ENCODE data around the gene FARS2. TPM values are rescaled to one million over a fixed set of nuclear protein-coding genes. Genes with fewer than 3 reads are reported as not detected.

The FARS2 gene
- total and polyA plus RNA-seq, 2 donors (not counting 3 experiments of a cell fraction or from before 2014, with no cell fraction given): 20.2 to 20.5 TPM

DNA sequence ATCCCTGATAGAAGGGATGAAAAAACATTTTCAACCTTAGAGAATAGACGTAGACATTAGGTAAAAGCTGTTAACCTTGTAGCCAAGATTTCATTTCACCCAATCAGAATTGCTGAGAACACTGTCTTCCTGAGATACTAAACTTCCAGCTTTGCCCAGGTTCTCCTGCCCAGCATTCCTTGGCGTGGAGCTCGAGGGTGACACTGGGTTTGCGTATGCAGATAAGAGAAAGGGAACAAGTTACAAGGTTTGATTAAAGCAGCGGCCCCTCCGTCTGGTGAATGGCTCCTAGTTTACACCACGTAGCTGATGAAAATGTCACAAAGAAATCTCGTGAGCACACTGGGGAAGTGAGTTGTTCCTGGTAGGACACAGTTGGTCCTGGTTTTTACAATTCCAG is 247.8 kb downstream of the FARS2 start:
- no peaks in the 10 kb centered on the region for H3K27me3 ChIP-seq (ENCODE audit: control insufficient read depth in 2 of 2, insufficient read depth in 2 of 2, low read length in 2 of 2)
- no peak overlapping the region for H3K27ac ChIP-seq (ENCODE audit: insufficient read depth, low read depth, low read length)
- H3K79me2 ChIP-seq (ENCODE audit: control insufficient read depth, insufficient read depth, low read length): no peaks in the 10 kb centered on the region
- FAIRE-seq (no peak), DNase-seq (ENCODE audit: low read depth, low spot score) (no peak)
- ChIA-PET CTCF (interaction anchor here (2.8 kb wide), 1 partner anchor 37 kb away, joined by 16 read pairs; no protein-coding TSS in a partner anchor), POLR2A (no interaction called here)
- BruUV-seq (replicated peaks): no TSS peak
- no peak overlapping the region for H3K4me3 ChIP-seq (replicated peaks in 1 of 3; ENCODE audit: insufficient read depth in 1 of 3, low read depth in 1 of 3, low read length in 3 of 3)
- no peaks in the 10 kb centered on the region for H4K20me1 ChIP-seq (replicated peaks; ENCODE audit: control insufficient read depth, extremely low read depth, insufficient read depth, low read length)
- dilution Hi-C loops (cut with MboI; ENCODE audit: extremely low pct_ligation_motif_present, low sequenced_read_pairs) (no loop called here), intact Hi-C loops (cut with micrococcal nuclease) (no loop called here)
- H3K9ac ChIP-seq (replicated peaks; ENCODE audit: extremely low read depth, insufficient read depth, low read length): no peak overlapping the region
- H3K4me1 ChIP-seq (ENCODE audit: control insufficient read depth, extremely low read depth, insufficient read depth, low read length): no peaks in the 10 kb centered on the region
- no peaks in the 10 kb centered on the region for H3K9me1 ChIP-seq (replicated peaks; ENCODE audit: control insufficient read depth, extremely low read depth, insufficient read depth, low read length)
- TF ChIP-seq FOS (IDR thresholded peaks at IDR 0.05; ENCODE audit: borderline replicate concordance, insufficient read depth, low read length): no peak
- no peak for TF ChIP-seq MYC (IDR thresholded peaks at IDR 0.05; ENCODE audit: low read depth, low read length)
- TF ChIP-seq JUN (IDR thresholded peaks at IDR 0.05; ENCODE audit: borderline replicate concordance, insufficient read depth, insufficient read length, low read depth): no peak
- no peak for TF ChIP-seq GATA2 (IDR thresholded peaks at IDR 0.05; ENCODE audit: insufficient read depth, insufficient read length, low read depth, low read length)
- TF ChIP-seq POLR2A (IDR thresholded peaks at IDR 0.05; ENCODE audit: low read depth, low read length): no peak
- TF ChIP-seq, protein P1, sequence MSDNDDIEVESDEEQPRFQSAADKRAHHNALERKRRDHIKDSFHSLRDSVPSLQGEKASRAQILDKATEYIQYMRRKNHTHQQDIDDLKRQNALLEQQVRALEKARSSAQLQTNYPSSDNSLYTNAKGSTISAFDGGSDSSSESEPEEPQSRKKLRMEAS (IDR thresholded peaks at IDR 0.05; ENCODE audit: insufficient read depth, insufficient read length): no peak
- no peak overlapping the region for H2AFZ ChIP-seq (ENCODE audit: low read depth, low read length)
- H3K9me3 ChIP-seq (replicated peaks; ENCODE audit: control insufficient read depth, insufficient read depth, low read length): no peaks in the 10 kb centered on the region
- H3K4me2 ChIP-seq (ENCODE audit: insufficient read depth, low read length): no peak overlapping the region
- H3K36me3 ChIP-seq (ENCODE audit: control insufficient read depth in 2 of 2, extremely low read depth in 1 of 2, insufficient read depth in 2 of 2, low read length in 2 of 2): no peaks in the 10 kb centered on the region

DNA sequence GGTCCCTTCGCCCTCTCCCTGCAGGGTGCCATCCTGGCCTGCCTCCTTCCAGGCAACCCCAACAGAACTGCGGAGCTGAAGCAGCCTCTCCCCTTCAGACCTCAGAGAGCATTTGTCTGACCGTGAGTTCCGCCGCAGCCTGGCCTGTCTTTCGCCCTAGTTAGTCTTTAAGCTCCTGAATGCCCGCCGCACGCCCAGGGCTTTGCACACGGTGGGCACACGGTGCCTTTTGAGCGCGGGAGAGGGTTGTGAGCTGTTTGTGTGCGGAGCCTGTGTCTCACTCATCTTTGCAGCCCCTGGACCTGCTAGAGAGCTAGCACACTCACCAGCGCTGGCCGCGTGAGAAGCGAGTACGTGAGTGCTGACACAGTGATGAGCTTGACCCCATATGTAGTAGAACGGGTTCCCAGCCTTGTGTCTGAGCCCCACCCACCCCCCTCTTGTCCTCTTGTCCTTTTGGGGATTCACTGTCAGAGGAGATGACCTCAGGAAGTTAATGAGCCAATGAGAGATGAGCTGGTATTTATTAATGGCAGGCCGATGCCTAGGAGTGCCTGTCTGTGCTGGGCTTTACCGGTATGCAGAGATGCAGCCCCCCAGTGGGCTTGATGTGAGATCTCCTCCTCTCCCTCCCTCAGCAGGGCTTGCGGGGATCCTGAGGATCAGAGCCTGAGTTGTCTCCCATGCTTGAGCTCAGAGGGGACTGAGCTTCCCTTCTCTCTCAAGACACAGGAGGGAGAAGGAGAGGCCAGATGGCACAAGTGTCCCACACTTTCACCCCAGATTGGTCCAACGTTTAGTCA is 249.2 kb downstream of the FARS2 start:
- Histone ChIP-seq H2AFZ (ENCODE audit: low read depth, low read length) (no peak overlapping the region), H3K9ac (replicated peaks; ENCODE audit: extremely low read depth, insufficient read depth, low read length) (no peak overlapping the region), H3K4me2 (ENCODE audit: insufficient read depth, low read length) (no peak overlapping the region), H3K9me3 (replicated peaks; ENCODE audit: control insufficient read depth, insufficient read depth, low read length) (no peaks in the 10 kb centered on the region), H3K9me1 (replicated peaks; ENCODE audit: control insufficient read depth, extremely low read depth, insufficient read depth, low read length) (no peaks in the 10 kb centered on the region), H3K4me3 (replicated peaks in 1 of 3; ENCODE audit: insufficient read depth in 1 of 3, low read depth in 1 of 3, low read length in 3 of 3) (no peak overlapping the region), H3K36me3 (ENCODE audit: control insufficient read depth in 2 of 2, extremely low read depth in 1 of 2, insufficient read depth in 2 of 2, low read length in 2 of 2) (no peaks in the 10 kb centered on the region), H3K27me3 (ENCODE audit: control insufficient read depth in 2 of 2, insufficient read depth in 2 of 2, low read length in 2 of 2) (no peaks in the 10 kb centered on the region), H3K27ac (ENCODE audit: insufficient read depth, low read depth, low read length) (no peak overlapping the region), H4K20me1 (replicated peaks; ENCODE audit: control insufficient read depth, extremely low read depth, insufficient read depth, low read length) (no peaks in the 10 kb centered on the region), H3K4me1 (ENCODE audit: control insufficient read depth, extremely low read depth, insufficient read depth, low read length) (no peaks in the 10 kb centered on the region), H3K79me2 (ENCODE audit: control insufficient read depth, insufficient read depth, low read length) (no peaks in the 10 kb centered on the region)
- TF ChIP-seq MYC (IDR thresholded peaks at IDR 0.05; ENCODE audit: low read depth, low read length) (no peak), POLR2A (IDR thresholded peaks at IDR 0.05; ENCODE audit: low read depth, low read length) (no peak), POLR2AphosphoS5 (IDR thresholded peaks at IDR 0.05; ENCODE audit: insufficient read depth, low read depth, low read length) (no peak), FOS (IDR thresholded peaks at IDR 0.05; ENCODE audit: borderline replicate concordance, insufficient read depth, low read length) (no peak), EZH2 (IDR thresholded peaks at IDR 0.05; ENCODE audit: borderline replicate concordance, low read depth, low read length, severe bottlenecking) (no peak), GATA2 (IDR thresholded peaks at IDR 0.05; ENCODE audit: insufficient read depth, insufficient read length, low read depth, low read length) (no peak), JUN (IDR thresholded peaks at IDR 0.05; ENCODE audit: borderline replicate concordance, insufficient read depth, insufficient read length, low read depth) (no peak)
- TF ChIP-seq, protein P1 (IDR thresholded peaks at IDR 0.05; ENCODE audit: insufficient read depth, insufficient read length): no peak
- TF ChIP-seq, protein P2, sequence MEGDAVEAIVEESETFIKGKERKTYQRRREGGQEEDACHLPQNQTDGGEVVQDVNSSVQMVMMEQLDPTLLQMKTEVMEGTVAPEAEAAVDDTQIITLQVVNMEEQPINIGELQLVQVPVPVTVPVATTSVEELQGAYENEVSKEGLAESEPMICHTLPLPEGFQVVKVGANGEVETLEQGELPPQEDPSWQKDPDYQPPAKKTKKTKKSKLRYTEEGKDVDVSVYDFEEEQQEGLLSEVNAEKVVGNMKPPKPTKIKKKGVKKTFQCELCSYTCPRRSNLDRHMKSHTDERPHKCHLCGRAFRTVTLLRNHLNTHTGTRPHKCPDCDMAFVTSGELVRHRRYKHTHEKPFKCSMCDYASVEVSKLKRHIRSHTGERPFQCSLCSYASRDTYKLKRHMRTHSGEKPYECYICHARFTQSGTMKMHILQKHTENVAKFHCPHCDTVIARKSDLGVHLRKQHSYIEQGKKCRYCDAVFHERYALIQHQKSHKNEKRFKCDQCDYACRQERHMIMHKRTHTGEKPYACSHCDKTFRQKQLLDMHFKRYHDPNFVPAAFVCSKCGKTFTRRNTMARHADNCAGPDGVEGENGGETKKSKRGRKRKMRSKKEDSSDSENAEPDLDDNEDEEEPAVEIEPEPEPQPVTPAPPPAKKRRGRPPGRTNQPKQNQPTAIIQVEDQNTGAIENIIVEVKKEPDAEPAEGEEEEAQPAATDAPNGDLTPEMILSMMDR (IDR thresholded peaks at IDR 0.05; ENCODE audit: extremely low read depth in 1 of 2, insufficient read depth in 1 of 2, low read depth in 1 of 2, low read length in 2 of 2): no peak
- FAIRE-seq (no peak), DNase-seq (ENCODE audit: low read depth, low spot score) (no peak)
- intact Hi-C loops (cut with micrococcal nuclease) (no loop called here), dilution Hi-C loops (cut with MboI; ENCODE audit: extremely low pct_ligation_motif_present, low sequenced_read_pairs) (no loop called here)
- ChIA-PET CTCF (interaction anchor here (1.4 to 2.8 kb wide), 2 partner anchors 10 to 39 kb away, joined by 5 to 16 read pairs; no protein-coding TSS in a partner anchor), POLR2A (no interaction called here)
- BruUV-seq (replicated peaks): no TSS peak
